Esophagus (tissue), 2 donors: ENCODE results near the gene UBL4A. TPM values are rescaled to one million over a fixed set of nuclear protein-coding genes. Genes with fewer than 3 reads are reported as not detected.

Experiments used
- H3K27ac ChIP-seq, 2 donors: one replicate each; pipeline ENCODE4 v1.5.1; 2013; ENCODE audit warnings: low read depth in 2 of 2, mild to moderate bottlenecking in 2 of 2, inconsistent platforms in 1 of 2, low read length in 1 of 2, moderate library complexity in 1 of 2
- H3K27me3 ChIP-seq, 2 donors: one replicate each; pipeline ENCODE4 v1.6.1; 2013; ENCODE audit warnings: low read length in 2 of 2, control low read depth in 1 of 2, mild to moderate bottlenecking in 1 of 2; ENCODE audit not compliant: insufficient read depth in 2 of 2, control insufficient read depth in 1 of 2
- H3K36me3 ChIP-seq, 2 donors: one replicate each; pipeline ENCODE4 v1.6.1; 2013; ENCODE audit warnings: low read length in 1 of 2; ENCODE audit not compliant: control insufficient read depth in 2 of 2, insufficient read depth in 2 of 2
- H3K4me1 ChIP-seq, 2 donors: one replicate each; pipeline ENCODE4 v1.6.1; 2013; ENCODE audit warnings: low read length in 1 of 2; ENCODE audit not compliant: control insufficient read depth in 2 of 2, insufficient read depth in 2 of 2
- H3K4me3 ChIP-seq, 2 donors: one replicate each; pipeline ENCODE4 v1.5.1; 2013; ENCODE audit warnings: low read length in 2 of 2, mild to moderate bottlenecking in 2 of 2, low read depth in 1 of 2, moderate library complexity in 1 of 2
- H3K9me3 ChIP-seq, 2 donors: one replicate each; pipeline ENCODE4 v1.6.1; 2013; ENCODE audit warnings: mild to moderate bottlenecking in 2 of 2, low read depth in 1 of 2, low read length in 1 of 2, moderate library complexity in 1 of 2; ENCODE audit not compliant: control insufficient read depth in 2 of 2, insufficient read depth in 1 of 2
- WGBS, 2 donors: extraction: QIAGEN DNeasy Blood & Tissue Kit; methylation state at CpG; one replicate each; pipeline ENCODE4 v1.1.7; 2013; 5-methylcytosine and 5-hydroxymethylcytosine counted together
- polyA plus RNA-seq, 2 donors: library from polyadenylated mRNA; stranded (reverse); fragments of 200-250 nt; gene quantifications; one replicate each; pipeline ENCODE4 v1.2.3, GENCODE V29; 2013
- donor health status: healthy with polysubstance abuse.
- donor health status: Bipolar disorder and iron deficiency.

The UBL4A gene
- polyA plus RNA-seq, 2 donors, result 15.4 to 28.5 TPM

DNA sequence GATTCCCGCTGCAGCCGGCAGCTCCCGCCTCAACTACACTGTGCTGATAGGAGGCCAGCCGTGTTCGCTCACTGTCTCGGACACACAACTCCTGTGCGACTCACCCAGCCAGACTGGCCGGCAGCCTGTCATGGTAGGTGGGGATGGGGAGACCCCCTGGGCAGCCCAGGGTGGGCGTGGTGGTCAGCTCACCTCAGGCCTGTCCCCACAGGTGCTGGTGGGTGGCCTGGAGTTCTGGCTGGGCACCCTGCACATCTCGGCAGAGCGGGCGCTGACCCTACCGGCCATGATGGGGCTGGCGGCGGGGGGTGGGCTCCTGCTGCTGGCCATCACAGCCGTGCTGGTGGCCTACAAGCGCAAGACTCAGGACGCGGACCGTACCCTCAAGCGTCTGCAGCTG lies 18.9 kb downstream of the UBL4A start:
- H3K36me3 ChIP-seq, result peaks cover 0 to 60% of the 10 kb centered on the region in 2 donors

GRCh38 chrX:154466907-154467306 lies 19.5 kb downstream of the UBL4A start:
- WGBS, 2 donors, result 94 to 97% methylated on average over 15 of the region's 15 CpGs
- H3K9me3 ChIP-seq, result peaks cover 0 to 2% of the 10 kb centered on the region in 2 donors
- H3K4me3 ChIP-seq, result no peak overlapping the region
- peaks cover 0 to 64% of the 10 kb centered on the region in 2 donors for H3K36me3 ChIP-seq
- no peak overlapping the region for H3K27ac ChIP-seq
- H3K4me1 ChIP-seq, result no peaks in the 10 kb centered on the region
- no peaks in the 10 kb centered on the region for H3K27me3 ChIP-seq

More for the DNA sequence above, 18.9 kb downstream of the UBL4A start:
- peaks cover 0 to 2% of the 10 kb centered on the region in 2 donors for H3K9me3 ChIP-seq
- no peaks in the 10 kb centered on the region for H3K4me1 ChIP-seq
- H3K27me3 ChIP-seq, result no peaks in the 10 kb centered on the region
- WGBS, 2 donors, result 95 to 96% methylated on average over 11 to 21 of the region's 21 CpGs
- no peak overlapping the region for H3K4me3 ChIP-seq
- no peak overlapping the region for H3K27ac ChIP-seq

GRCh38 chrX:154466036-154466435 lies 20.4 kb downstream of the UBL4A start:
- H3K9me3 ChIP-seq, result peaks cover 0 to 6% of the 10 kb centered on the region in 2 donors
- H3K4me1 ChIP-seq, result no peaks in the 10 kb centered on the region
- 92 to 93% methylated on average over 27 to 32 of the region's 32 CpGs for WGBS, 2 donors
- no peaks in the 10 kb centered on the region for H3K27me3 ChIP-seq
- no peak overlapping the region for H3K4me3 ChIP-seq
- peaks cover 0 to 65% of the 10 kb centered on the region in 2 donors for H3K36me3 ChIP-seq
- H3K27ac ChIP-seq, result no peak overlapping the region

DNA sequence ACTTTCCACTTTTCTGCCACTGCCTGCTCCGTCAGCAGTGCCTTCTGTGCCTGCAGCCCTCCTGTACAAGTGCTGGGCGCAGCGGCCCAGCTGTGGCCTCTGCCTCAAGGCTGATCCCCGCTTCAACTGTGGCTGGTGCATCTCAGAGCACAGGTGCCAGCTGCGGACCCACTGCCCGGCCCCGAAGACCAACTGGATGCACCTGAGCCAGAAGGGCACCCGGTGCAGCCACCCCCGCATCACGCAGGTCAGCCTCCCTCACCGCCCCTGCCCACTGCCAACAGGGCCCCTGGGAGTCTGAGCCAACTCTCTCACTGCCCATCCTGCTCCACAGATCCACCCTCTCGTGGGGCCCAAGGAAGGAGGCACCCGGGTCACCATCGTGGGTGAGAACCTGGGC lies 20.8 kb downstream of the UBL4A start:
- no peaks in the 10 kb centered on the region for H3K4me1 ChIP-seq
- H3K27ac ChIP-seq, result no peak overlapping the region
- no peak overlapping the region for H3K4me3 ChIP-seq
- peaks cover 0 to 66% of the 10 kb centered on the region in 2 donors for H3K36me3 ChIP-seq
- H3K27me3 ChIP-seq, result no peaks in the 10 kb centered on the region
- peaks cover 0 to 6% of the 10 kb centered on the region in 2 donors for H3K9me3 ChIP-seq
- 91 to 92% methylated on average over 11 to 14 of the region's 14 CpGs for WGBS, 2 donors

DNA sequence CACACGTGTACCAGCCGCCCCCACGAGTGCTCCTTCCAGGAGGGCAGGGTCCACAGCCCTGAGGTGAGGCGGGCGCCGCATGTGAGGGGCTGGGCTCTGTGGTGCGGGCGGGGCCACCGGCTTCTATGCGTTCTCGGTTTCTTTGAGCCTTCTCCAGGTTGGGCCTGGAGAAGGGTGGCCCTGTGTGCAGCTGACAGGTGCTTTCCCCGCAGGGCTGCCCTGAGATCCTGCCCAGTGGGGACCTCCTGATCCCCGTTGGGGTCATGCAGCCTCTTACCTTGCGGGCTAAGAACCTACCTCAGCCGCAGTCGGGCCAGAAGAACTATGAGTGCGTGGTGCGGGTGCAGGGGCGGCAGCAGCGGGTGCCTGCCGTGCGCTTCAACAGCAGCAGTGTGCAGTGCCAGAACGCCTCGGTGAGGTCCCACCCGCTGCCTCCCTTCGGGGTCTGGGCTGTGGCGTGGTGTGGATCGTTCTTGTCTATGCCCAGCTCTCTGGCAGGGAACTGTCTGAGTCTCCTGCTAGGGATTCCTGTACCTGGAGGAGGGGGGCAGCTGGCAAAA lies 21.5 kb downstream of the UBL4A start:
- no peak overlapping the region for H3K27ac ChIP-seq
- H3K36me3 ChIP-seq, result peaks cover 0 to 59% of the 10 kb centered on the region in 2 donors
- H3K4me1 ChIP-seq, result peaks cover 0 to 4% of the 10 kb centered on the region in 2 donors
- 90 to 93% methylated on average over 28 of the region's 28 CpGs for WGBS, 2 donors
- no peak overlapping the region for H3K4me3 ChIP-seq
- H3K9me3 ChIP-seq, result peaks cover 0 to 6% of the 10 kb centered on the region in 2 donors
- H3K27me3 ChIP-seq, result no peaks in the 10 kb centered on the region

DNA sequence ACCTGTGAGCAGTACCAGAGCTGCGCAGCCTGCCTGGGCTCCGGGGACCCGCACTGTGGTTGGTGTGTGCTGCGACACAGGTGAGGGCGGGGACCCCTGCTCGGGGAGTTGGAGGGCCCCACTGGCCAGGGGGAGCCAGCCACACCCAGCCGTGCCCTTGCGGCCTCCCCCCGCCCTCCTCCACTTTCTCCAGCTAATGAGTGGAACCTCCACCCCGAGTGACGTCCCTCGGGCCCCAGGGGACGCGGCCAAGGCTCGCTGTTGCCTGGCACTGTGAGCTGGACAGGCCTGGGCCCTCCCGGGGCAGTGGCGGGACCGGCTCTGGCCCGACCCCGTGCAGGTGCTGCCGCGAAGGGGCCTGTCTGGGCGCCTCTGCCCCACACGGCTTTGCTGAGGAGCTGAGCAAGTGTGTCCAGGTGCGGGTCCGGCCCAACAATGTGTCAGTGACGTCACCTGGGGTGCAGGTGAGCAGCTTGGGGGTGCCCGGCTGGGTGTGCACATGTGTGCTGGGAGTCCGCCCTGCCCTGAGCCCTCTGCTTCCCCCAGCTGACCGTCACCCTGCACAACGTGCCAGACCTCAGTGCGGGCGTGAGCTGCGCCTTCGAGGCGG lies 22.7 kb downstream of the UBL4A start:
- Histone ChIP-seq H3K36me3 (peaks cover 0 to 51% of the 10 kb centered on the region in 2 donors), H3K27ac (no peak overlapping the region), H3K4me3 (no peak overlapping the region), H3K9me3 (peaks cover 0 to 6% of the 10 kb centered on the region in 2 donors), H3K27me3 (no peaks in the 10 kb centered on the region), H3K4me1 (peaks cover 0 to 11% of the 10 kb centered on the region in 2 donors)
- 88 to 90% methylated on average over 30 to 36 of the region's 36 CpGs for WGBS, 2 donors

- Histone ChIP-seq H3K9me3 (peaks cover 0 to 6% of the 10 kb centered on the region in 2 donors), H3K4me3 (no peak overlapping the region), H3K27me3 (no peaks in the 10 kb centered on the region), H3K27ac (no peak overlapping the region), H3K4me1 (peaks cover 0 to 11% of the 10 kb centered on the region in 2 donors), H3K36me3 (peaks cover 0 to 41% of the 10 kb centered on the region in 2 donors)
- WGBS, 2 donors, result 73 to 76% methylated on average over 8 of the region's 8 CpGs
Measured at GRCh38 chrX:154462396-154462795, 24.0 kb downstream of the UBL4A start.

DNA sequence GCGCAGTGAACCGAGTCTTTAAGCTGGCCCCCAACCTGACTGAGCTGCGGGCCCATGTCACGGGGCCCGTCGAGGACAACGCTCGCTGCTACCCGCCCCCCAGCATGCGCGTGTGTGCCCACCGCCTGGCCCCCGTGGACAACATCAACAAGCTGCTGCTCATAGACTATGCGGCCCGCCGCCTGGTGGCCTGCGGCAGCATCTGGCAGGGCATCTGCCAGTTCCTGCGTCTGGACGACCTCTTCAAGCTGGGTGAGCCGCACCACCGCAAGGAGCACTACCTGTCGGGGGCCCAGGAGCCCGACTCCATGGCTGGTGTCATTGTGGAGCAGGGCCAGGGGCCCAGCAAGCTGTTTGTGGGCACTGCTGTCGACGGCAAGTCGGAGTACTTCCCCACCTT lies 26.1 kb downstream of the UBL4A start:
- Histone ChIP-seq H3K27ac (no peak overlapping the region), H3K36me3 (peaks cover 0 to 29% of the 10 kb centered on the region in 2 donors), H3K4me1 (peaks cover 0 to 11% of the 10 kb centered on the region in 2 donors), H3K27me3 (no peaks in the 10 kb centered on the region), H3K4me3 (no peak overlapping the region), H3K9me3 (peaks cover 0 to 6% of the 10 kb centered on the region in 2 donors)
- WGBS, 2 donors, result 70 to 83% methylated on average over 26 of the region's 26 CpGs

- Histone ChIP-seq H3K27ac (no peak overlapping the region), H3K27me3 (no peaks in the 10 kb centered on the region), H3K4me3 (no peak overlapping the region), H3K9me3 (peaks cover 0 to 6% of the 10 kb centered on the region in 2 donors), H3K36me3 (peaks cover 0 to 26% of the 10 kb centered on the region in 2 donors), H3K4me1 (peaks cover 0 to 11% of the 10 kb centered on the region in 2 donors)
- WGBS, 2 donors, result 45 to 58% methylated on average over 13 to 14 of the region's 14 CpGs
Measured at GRCh38 chrX:154459832-154460231, 26.6 kb downstream of the UBL4A start.
